GM19438 (cell line): ENCODE data around the gene SPDYC.

Source experiments
- ATAC-seq: cut with Tn5 transposase; IDR thresholded peaks from one replicate; pipeline ENCODE4 v1.9.1; 2021; ENCODE audit warnings: low read depth; ENCODE audit not compliant: unreplicated experiment

The SPDYC gene

DNA sequence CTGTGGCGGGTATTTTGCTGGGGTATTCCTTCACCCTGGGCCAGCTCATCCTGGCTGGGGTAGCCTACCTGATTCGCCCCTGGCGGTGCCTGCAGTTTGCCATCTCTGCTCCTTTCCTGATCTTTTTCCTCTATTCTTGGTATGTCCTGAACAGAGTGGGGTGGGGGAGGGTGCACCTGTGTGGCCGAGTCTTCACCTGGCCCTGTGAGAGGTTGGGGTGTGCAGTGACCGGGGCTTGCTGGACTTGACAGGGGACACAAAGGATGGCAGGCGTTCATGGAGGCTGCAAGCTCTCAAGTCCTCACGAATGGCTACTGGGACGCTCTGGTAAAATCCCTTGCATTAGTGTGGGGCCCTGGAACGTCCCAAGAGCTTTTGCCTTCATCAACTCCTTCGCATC lies 51.0 kb downstream of the SPDYC start:
- ATAC-seq, result no peak
